Kidney glomerular epithelial cell (primary cell): ENCODE results near the gene NCL.
"Not testable (repeated sequence)": the region's sequence is repeated elsewhere in the genome, so short reads cannot be mapped to it uniquely, and the experiment has no call there.

Experiments used
- DNase-seq: peaks from one replicate; lab custom pipeline; 2025; lab: John Stamatoyannopoulos, UW

The NCL gene

DNA sequence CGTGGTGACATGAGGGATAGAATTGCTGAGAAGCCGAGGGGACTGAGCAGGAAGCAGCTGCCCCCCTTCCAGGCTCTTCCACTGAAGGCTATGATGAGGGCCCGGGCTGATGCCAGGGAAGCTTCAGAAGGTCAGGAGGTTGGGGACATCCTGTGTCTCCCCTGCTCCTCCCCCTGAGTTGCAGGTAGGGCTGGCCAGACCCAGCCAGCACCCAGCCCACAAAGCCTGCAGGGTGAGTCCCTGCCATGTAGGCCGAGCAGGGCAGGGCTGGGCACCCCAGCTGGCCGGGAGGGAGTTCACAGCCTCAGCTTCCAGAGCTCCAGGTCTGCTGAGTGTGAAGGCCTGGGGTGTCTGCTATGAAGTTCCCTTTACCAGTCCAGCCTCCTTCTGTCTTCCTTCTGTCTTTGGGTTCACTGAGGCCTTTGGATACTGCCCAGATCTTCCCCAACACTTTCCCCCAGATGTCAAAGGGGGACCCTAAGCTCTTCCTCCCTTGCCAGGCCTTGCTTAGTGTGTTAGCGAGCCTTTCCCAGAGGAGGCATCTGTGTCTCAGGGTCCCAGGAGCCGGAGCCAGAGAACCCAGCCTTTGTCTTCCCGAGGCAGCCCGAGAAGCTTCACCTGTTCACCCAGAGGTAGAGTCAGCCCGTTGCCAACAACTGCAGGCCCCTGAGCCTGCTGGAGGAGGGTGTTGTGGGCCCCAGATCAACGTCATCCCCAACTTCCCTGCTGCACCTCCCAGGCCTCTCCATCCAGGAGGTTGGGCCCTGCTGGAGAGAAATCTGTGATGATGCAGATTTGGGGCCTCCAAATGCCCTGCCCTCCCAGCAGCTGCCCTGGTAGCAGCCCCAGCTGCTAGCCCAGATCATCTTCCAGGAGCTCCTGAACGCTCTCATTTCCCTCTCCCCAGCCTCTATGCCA lies 3.6 kb upstream of the NCL start:
- DNase-seq = no peak

DNA sequence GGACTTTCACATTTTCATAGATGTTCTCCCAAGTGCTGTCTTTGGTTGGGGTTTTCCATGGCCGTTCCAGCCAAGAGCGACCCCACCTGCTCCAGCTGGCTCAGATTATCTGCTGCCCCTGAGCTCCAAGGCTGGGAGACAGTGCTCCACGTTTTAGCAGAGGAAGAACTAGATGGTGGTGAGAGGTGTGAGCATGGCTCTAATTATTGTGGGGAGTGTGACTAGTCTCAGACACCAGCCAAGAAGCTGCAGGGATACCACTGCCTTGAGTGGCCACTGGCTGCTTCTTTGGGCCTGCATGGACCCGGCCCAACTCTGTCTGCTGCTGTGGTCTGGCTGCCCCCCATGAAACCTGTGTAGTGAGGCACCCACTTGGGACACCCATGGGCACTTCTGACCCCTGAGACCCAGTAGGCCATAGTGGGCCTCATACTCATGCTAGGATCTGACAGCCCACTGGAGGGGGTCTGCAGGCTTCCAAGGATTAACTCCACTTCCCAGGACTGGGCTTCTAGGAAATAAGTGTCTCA lies 2.8 kb upstream of the NCL start:
- no peak for DNase-seq

DNA sequence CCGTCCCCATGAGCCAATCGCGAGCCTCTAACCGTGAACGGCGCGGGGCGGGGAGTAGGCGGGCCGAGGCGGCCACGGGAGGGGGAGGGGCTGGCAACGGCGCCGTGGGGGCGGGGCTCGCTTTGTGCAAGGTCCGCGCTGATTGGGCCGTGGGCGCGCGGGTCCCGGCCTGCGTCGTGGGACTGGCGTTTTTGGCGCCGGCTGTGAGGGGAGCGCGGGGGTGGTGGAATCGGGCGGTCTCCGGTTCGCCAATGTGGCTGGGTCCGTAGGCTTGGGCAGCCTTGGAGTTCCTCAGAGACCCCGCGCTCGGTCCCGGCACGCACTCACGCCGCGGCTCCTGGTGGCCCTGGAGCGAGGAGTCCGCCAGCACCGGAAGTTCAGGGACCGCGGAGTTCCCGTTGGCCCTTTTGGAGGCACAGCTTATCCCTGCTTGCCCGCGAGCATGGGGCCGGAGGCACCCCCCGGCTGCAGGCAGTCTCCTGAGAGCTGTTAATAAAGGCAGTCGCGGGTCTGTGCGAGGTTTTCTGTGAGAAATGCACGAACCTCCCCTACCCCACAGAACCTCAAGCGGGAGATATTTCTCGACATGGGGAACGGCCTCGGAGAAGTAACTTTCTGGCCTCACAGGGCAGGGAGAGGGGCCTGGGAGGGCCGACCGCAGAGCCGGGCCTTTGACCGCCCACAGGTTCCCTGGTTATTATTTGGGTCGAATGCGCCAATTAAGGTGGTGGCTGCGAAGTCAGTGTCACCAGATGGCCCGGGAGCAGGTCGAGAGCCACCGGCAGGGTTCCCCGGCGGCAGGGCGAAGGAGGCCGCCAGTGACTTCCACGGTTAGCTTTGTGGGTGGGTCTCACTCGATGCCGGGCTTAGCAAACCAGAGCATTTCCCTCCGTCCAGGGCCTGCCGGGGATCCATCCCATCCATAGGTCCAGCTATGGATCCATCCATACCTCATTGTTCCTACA lies 574 bp upstream of the NCL start:
- no peak for DNase-seq

DNA sequence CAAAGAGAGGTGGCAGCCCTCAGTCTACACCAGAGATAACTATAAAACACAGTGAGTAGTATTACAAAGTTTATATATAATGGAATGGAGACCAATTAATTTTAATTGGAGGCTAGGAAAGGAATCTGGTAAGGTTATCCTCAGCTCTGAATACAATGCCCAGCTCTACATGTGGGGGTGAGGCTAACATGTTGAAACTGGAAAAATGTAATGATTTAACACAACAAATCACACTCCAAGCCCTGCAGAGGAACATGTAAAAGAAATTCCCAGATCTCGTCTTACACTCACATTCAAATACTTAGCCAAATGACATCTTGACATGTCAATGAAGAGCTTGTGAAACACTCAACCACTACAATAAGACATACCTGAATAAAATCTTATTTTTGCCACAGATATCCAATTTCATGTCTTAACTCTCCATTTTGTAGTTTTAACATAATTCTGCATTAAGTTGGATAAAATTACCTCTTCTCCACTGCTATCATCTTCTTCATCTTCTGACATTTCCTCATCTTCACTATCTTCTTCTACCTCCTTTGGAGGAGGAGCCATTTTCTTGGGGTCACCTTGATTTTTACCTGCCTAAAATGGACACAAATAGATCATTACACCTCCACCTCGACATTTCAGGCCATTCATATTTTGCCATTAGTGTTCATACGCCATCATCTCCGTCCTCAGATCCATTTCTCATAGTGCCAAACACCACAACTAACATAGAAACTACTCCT lies 1.4 kb downstream of the NCL start:
- DNase-seq = no peak

DNA sequence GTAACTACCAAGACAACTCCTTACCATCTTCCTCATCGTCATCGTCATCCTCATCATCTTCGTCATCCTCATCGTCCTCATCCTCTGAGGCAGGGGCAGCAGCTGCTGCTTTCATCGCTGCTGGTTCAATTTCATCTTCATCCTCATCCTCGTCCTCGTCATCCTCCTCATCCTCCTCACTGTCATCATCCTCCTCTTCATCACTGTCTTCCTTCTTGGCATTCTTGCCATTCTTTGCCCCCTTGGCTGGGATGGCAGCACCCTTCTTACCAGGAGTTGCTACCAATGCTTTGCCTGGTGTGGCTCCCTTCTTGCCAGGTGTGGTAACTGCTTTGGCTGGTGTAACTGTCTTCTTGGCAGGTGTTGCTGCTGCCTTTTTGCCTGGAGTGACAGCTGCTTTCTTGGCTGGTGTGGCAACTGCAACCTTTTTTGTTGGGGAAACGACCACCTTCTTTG lies 2.7 kb downstream of the NCL start:
- no peak for DNase-seq

DNA sequence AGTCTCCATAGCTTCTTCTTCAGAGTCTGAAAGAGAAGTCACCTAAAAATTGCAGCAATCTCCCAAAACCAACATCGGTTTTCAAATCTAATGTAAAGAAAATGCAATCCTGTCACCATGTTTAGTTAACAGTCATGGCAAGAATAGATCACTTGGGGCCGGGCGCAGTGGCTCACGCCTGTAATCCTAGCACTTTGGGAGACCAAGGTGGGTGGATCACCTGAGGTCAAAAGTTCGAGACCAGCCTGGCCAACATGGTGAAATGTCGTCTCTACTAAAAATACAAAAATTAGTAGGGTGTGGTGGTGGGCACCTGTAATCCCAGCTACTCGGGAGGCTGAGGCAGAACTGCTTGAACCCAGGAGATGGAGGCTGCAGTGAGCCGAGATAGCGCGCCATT lies 3.4 kb downstream of the NCL start:
- not testable (repeated sequence) for DNase-seq

DNA sequence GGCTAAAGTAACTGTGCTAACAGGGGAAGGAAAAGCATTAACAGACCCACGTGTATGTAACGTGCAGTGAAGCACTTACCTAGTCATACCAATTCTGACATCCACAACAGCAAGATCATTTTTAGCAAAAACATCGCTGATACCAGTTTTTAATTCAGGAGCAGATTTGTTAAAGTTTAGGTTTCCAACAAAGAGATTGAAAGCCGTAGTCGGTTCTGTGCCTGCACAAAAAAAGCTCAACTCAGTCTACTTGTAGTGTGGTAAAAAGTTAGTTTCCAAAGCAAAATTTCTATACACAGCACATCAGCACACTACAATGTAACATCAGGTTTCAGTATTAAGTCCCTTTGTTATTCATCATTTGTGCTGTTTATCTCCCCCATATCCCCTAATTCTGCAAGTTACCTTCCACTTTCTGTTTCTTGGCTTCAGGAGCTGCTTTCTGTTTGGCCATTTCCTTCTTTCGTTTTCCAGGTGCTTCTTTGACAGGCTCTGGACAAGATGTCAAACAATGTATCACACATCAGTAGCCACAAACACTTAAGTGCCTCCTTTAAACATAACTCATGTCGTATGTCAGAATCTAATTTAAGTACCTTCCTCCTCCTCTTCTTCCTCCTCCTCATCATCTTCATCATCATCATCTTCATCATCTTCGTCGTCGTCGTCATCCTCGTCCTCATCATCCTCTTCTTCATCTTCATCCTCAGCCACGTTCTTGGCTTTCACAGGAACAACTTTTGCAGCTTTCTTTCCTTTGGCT lies 4.0 kb downstream of the NCL start:
- no peak for DNase-seq

DNA sequence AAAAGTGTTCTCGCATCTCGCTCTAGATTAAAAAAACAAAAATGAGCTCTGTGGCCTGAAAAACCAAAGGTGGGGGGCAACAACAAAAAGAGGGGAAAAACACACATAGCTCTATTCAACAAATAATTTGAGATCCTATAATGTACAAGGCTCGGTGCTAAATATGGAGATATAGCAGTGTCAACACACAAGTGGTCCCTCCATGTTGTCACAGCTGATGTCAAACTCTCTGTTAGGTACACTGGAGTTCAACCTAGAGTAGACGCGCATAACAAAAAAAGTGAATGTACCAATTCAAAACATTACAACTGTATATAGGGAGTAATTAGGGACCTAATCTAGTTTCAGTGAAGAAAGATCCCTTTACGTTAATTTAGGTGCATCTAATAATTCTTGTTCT lies 5.9 kb downstream of the NCL start:
- DNase-seq = no peak

DNA sequence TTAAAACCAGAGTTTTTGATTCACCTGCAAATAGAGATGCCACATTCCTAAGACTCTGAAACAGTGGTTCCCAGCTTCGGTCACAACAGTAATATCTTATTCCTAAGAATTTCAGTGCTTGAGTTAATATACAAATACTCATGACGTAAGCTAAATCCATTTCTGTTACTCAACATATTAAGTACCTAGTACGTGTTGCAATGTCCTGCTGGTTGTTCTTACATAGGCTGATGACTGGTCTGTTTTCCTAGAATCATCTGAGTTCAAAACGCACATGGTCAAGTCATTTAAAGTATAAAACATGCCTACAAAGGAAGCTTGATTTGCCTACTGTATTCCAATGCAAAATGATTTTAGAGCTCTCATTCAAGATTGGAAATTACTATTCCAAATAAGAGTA lies 7.2 kb downstream of the NCL start:
- DNase-seq = no peak

DNA sequence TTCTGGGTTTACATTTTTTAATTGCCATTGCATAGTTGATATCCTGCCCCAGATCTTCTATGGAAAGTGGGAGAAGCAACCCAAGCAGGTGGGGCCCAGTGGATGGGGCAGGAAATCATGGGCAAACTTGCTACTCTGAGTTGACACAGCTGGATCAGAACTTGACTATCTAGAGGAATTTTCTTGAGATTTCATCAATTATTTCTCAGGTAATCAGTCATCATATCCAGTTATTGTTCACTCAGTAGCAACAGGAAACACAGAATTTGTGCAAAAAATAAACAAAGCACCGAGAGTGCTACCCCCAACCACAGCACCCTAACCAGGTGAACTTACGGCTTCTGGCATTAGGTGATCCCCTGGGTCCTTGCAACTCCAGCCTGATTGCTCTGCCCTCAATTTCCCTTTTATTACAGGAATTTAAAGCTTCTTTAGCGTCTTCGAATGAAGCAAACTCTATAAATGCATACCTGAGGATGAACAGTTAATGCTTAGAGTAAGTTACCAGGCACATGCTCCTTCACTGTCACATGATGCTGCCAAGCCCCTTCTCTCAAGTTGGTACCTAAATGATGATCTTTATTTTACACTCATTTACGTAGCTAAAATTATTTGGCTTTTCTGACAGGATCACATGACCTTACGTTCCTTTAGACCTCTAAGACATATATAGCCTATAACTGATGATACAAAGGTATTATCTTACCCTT lies 7.8 kb downstream of the NCL start:
- no peak for DNase-seq

DNA sequence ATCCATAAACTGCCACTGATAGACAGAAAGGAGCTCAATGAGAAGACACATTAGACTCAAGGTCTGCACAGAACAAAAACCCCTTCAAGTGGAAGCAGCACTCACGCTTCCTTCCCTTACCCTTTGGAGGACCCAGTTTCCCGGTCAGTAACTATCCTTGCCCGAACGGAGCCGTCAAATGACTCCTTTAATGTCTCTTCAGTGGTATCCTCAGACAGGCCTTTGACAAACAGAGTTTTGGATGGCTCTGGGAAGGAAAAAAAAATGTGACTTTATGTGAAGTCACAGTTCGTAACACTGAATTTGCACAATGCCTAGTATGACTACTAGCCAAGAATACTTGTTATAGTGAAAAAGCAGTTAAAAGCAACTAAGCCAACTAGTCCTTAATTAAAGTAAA lies 8.4 kb downstream of the NCL start:
- no peak for DNase-seq

DNA sequence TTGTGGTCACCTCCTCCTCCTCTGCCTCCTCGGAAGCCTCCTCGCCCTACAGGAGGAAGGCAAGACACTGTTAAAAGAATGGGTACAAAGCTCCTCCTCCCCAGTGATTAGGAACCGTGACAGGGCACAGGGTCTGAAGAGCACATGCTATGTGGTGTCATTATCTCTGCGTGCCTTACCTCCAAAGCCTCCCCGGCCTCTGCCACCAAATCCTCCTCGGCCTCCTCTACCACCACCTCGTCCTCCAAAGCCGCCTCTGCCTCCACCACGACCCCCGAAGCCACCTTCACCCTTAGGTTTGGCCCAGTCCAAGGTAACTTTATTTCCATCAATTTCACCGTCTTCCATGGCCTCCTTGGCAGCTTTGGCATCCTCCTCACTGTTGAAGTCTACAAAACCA lies 9.1 kb downstream of the NCL start:
- DNase-seq = no peak

DNA sequence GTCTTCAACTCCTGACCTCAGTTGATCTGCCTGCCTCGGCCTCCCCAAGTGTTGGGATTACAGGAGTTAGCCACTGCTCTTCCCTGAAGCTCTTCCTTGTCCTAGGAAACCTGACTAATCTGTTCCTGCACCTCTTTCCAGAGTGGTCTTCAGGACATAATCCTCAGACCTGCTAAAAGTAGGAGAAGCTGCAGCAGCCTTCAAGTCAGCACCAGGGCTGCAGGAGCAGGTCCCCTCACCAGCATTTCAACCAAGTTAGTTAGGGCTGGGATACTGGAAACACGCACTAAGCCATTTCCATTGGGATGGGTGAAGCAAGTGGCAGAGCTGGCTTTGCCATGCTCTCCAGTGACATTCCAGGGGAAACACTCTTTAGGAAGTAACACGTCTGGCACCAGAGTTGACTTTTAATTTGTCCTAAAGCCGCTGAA lies 9.9 kb downstream of the NCL start:
- DNase-seq = no peak

DNA sequence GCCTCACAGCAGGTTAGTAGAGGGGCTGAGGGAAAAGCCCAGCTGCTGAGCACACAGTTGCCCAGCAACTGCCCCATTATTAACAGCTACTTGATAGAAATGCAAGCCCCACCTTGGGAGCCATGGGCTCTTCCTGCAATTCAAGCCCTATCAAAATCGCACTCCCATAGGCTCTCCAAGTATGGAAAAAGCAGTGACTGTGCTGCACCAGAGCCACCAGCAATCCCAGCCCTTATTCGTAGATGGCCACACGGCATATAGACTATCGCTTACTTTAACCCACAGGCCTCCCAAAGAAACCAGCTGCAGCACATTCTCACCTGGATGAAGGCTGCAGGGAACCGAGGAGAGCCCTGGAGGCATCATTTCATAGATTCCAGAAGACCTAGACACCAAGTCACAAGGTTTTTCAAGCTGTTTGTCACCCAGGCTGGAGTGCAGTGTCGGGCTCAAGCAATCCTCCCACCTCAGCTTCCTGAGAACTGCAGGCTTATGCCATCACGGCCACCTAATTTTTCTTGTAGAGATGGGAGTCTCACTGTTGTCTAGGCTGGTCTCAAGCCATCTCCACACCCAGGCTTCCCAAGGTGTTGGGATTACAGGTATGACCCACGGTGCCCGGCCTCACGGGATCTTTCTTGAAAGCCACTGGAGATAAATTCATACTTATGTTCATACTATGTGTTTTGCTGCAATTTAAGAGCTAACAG lies 11.3 kb downstream of the NCL start:
- peak; percentile 4 for DNase-seq

DNA sequence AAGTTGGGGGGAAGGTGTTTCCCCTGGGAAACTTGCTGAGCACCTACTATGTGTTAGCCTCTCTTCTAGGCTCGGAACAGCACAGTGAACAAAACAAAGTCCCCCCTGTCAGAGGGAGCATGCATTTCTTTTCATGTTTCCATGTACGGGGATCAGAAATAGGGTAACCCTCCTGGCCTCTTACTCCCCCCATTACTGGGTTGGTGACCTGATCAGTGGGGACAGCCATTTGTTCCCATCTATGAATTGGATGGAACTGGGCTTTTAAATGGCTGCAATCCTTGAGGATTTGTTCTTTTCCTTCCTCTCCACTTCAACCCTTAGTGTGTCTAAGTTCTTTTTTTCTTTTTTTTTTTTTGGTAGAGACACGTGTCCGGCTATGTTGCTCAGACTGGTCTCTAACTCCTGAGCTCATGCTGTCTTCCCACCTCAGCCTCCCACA lies 13.7 kb downstream of the NCL start:
- no peak for DNase-seq

DNA sequence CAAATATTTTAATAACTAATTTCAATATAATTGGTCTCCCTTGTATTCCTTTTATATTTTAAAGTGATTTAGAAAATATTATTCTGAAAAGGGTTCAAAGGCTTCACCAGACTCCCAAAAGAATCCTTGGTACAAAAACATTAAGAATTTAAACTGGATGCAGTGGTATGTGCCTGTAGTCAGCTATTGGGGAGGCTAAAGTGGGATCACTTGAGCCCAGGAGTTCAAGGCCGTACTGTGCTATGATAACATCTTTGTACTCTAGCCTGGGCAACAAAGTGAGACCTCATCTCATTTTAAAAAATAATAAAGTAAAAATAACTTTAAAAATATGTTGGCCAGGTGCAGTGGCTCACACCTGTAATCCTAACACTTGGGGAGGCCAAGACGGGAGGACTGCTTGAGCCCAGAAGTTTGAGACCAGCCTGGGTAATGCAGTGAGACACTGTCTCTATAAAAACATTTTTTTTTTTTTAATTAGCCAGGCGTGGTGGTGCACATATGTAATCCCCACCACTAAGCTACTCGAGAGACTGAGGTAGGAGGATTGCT lies 14.7 kb downstream of the NCL start:
- no peak for DNase-seq

DNA sequence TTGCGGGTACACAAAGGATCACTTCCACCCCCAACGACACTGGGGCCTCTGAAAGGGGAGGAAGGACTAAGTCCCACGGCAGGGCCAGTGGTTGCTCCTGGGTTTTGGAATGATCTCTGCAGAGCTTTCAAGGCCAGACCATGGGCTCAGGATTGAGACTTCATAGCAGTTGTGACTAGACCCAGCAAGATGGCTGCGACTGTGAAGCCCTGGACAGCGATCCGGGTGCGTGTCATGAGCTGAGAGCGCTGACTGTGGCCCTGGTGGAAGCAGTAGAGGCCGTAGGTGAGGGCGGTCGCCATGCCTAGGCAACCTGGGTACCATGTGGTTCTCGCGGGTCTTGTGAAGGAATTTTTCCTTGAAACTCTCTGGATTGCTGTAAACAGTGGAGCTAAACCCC lies 27.3 kb downstream of the NCL start:
- no peak for DNase-seq

DNA sequence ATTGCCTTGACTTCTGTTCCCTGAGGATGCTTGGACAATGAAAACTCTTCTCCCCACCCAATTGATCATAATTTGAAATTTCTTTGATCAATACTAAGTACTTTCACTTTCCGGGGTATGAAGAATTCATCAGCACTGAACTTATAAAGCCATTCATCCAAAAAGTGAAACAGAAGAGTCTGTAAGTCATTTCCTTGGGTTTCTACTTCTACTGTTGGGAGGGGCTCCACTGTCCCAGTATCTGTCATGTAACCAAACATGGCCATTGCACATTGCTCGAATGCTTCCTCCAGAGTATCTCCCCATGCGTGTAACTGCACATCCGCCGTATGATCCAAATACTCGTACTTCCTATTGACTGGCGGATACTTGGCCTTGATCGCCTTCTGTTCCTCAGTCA lies 30.3 kb downstream of the NCL start:
- no peak for DNase-seq

DNA sequence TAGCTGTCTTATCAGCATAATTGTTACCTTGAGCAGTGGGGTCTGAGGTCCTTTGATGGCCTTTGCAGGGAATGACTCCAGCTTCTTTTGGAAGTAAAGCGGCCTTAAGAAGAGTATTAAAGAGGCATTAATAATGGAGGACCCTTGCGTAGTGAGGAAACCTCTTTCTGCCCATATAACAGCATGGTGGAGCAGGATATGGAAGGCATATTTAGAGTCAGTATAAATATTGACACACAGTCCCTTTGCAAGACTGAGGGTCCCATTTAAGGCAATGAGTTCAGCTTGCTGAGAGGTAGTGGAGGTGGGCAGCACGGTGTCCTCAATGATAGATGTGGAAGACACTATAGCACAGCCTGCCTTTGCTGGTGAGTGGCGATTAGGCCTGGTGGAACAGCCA lies 32.7 kb downstream of the NCL start:
- no peak for DNase-seq
